Effector memory CD8-positive, alpha-beta T cell (primary cell): ENCODE data around the gene UBR7.
"Not testable (repeated sequence)": the region's sequence is repeated elsewhere in the genome, so short reads cannot be mapped to it uniquely, and the experiment has no call there.

Experiments
- ATAC-seq: fragments of 150-1000 bp; cut with Tn5 transposase; replicated peaks from 2 replicates; pipeline ENCODE4 v1.10.0; 2021; ENCODE audit warnings: mild to moderate bottlenecking, moderate library complexity
- DNase-seq, 3 experiments: peaks; one replicate each; pipeline ENCODE4 v3.0.0; 2021
- H3K27ac Mint-ChIP-seq, 2 donors: one replicate each; pipeline ENCODE4 v1.8.0; 2022; ENCODE audit warnings: mild to moderate bottlenecking in 2 of 2, mixed read lengths in 2 of 2, moderate library complexity in 2 of 2
- H3K27me3 Mint-ChIP-seq, 2 donors: one replicate each; pipeline ENCODE4 v1.8.0; 2022; ENCODE audit warnings: mixed read lengths in 2 of 2
- H3K36me3 Mint-ChIP-seq: one replicate; pipeline ENCODE4 v1.8.0; 2022; ENCODE audit warnings: mild to moderate bottlenecking, moderate library complexity, mixed read lengths; ENCODE audit not compliant: insufficient read depth
- H3K4me1 Mint-ChIP-seq, 2 donors: one replicate each; pipeline ENCODE4 v1.8.0; 2022; ENCODE audit warnings: low read depth in 2 of 2, mixed read lengths in 2 of 2
- H3K4me3 Mint-ChIP-seq, 2 donors: one replicate each; pipeline ENCODE4 v1.8.0; 2022; ENCODE audit warnings: mild to moderate bottlenecking in 2 of 2, mixed read lengths in 2 of 2, moderate library complexity in 2 of 2
- H3K9me3 Mint-ChIP-seq, 2 donors: one replicate each; pipeline ENCODE4 v1.8.0; 2022; ENCODE audit warnings: mixed read lengths in 2 of 2
- total RNA-seq, 9 experiments: gene quantifications; one replicate each; lab custom pipeline; 2026; lab: John Stamatoyannopoulos, UW

UBR7 gene
- 19.8 to 49.1 (median 38.0) reads per million in 9 experiments for total RNA-seq

GRCh38 chr14:93206793-93207467 lies at the start of gene UBR7, which contains the start of gene GON7:
Gene UBR7 (plus strand): TSS chr14:93207256. CDS start chr14:93207292, 36 bp downstream.
Gene GON7 (minus strand): TSS chr14:93207065. CDS start chr14:93207037, 28 bp downstream.
- no peaks in the 10 kb centered on the region for H3K9me3 Mint-ChIP-seq
- no peaks in the 10 kb centered on the region for H3K27me3 Mint-ChIP-seq
- ATAC-seq (peak; percentile 94), DNase-seq (peak; percentile 78 to 82 (median 80))
- peak within 1 kb of the TSS; percentile 96 to 98 for H3K27ac Mint-ChIP-seq
- H3K36me3 Mint-ChIP-seq, result peaks cover 24% of the 10 kb centered on the region
- H3K4me3 Mint-ChIP-seq, result peak within 1 kb of the TSS; percentile 99 to 100
- peaks cover 29 to 46% of the 10 kb centered on the region in 2 donors for H3K4me1 Mint-ChIP-seq

GRCh38 chr14:93158349-93158748 lies 48.7 kb upstream of the UBR7 start:
- DNase-seq, H3K36me3 Mint-ChIP-seq, H3K27ac Mint-ChIP-seq, H3K9me3 Mint-ChIP-seq, ATAC-seq, H3K27me3 Mint-ChIP-seq, H3K4me1 Mint-ChIP-seq, H3K4me3 Mint-ChIP-seq: not testable (repeated sequence)

GRCh38 chr14:93159625-93160352 lies 47.3 kb upstream of the UBR7 start:
- DNase-seq, H3K4me3 Mint-ChIP-seq, H3K27ac Mint-ChIP-seq, H3K9me3 Mint-ChIP-seq, ATAC-seq, H3K36me3 Mint-ChIP-seq, H3K27me3 Mint-ChIP-seq, H3K4me1 Mint-ChIP-seq: not testable (repeated sequence)

GRCh38 chr14:93160353-93160801 lies 46.7 kb upstream of the UBR7 start:
- DNase-seq, result no peak
- no peaks in the 10 kb centered on the region for H3K9me3 Mint-ChIP-seq
- no peak for ATAC-seq

GRCh38 chr14:93161411-93161940 lies 45.6 kb upstream of the UBR7 start:
- Mint-ChIP-seq H3K36me3 (no peaks in the 10 kb centered on the region), H3K4me1 (no peaks in the 10 kb centered on the region), H3K27me3 (no peaks in the 10 kb centered on the region), H3K9me3 (no peaks in the 10 kb centered on the region), H3K27ac (no peak overlapping the region), H3K4me3 (no peak overlapping the region)
- DNase-seq (no peak), ATAC-seq (no peak)

More at GRCh38 chr14:93160353-93160801, 46.7 kb upstream of the UBR7 start:
- no peaks in the 10 kb centered on the region for H3K4me1 Mint-ChIP-seq
- no peak overlapping the region for H3K27ac Mint-ChIP-seq
- no peaks in the 10 kb centered on the region for H3K27me3 Mint-ChIP-seq
- no peak overlapping the region for H3K4me3 Mint-ChIP-seq
- H3K36me3 Mint-ChIP-seq, result no peaks in the 10 kb centered on the region

GRCh38 chr14:93163564-93163963 lies 43.5 kb upstream of the UBR7 start:
- Mint-ChIP-seq H3K4me3 (no peak overlapping the region), H3K4me1 (no peaks in the 10 kb centered on the region), H3K36me3 (no peaks in the 10 kb centered on the region), H3K27me3 (no peaks in the 10 kb centered on the region), H3K27ac (no peak overlapping the region), H3K9me3 (no peaks in the 10 kb centered on the region)
- ATAC-seq (no peak), DNase-seq (no peak)

GRCh38 chr14:93165271-93166265 lies 41.5 kb upstream of the UBR7 start:
- H3K36me3 Mint-ChIP-seq, H3K4me1 Mint-ChIP-seq, H3K4me3 Mint-ChIP-seq, ATAC-seq, H3K9me3 Mint-ChIP-seq, H3K27me3 Mint-ChIP-seq, DNase-seq: not testable (repeated sequence)
- H3K27ac Mint-ChIP-seq, result peak overlapping the region in 1 of 2 donors; percentile 51

GRCh38 chr14:93168610-93169009 lies 38.4 kb upstream of the UBR7 start:
- H3K27me3 Mint-ChIP-seq, ATAC-seq, H3K9me3 Mint-ChIP-seq, H3K36me3 Mint-ChIP-seq, H3K4me1 Mint-ChIP-seq, DNase-seq, H3K27ac Mint-ChIP-seq, H3K4me3 Mint-ChIP-seq: not testable (repeated sequence)

- H3K4me3 Mint-ChIP-seq, H3K4me1 Mint-ChIP-seq, H3K9me3 Mint-ChIP-seq, ATAC-seq, H3K27ac Mint-ChIP-seq, DNase-seq, H3K36me3 Mint-ChIP-seq: not testable (repeated sequence)
- peaks cover 6 to 13% of the 10 kb centered on the region in 2 donors for H3K27me3 Mint-ChIP-seq
Observed at GRCh38 chr14:93169619-93170018, 37.4 kb upstream of the UBR7 start.

- H3K4me1 Mint-ChIP-seq, ATAC-seq, H3K9me3 Mint-ChIP-seq, H3K4me3 Mint-ChIP-seq, H3K36me3 Mint-ChIP-seq, DNase-seq, H3K27ac Mint-ChIP-seq: not testable (repeated sequence)
- peaks cover 6 to 13% of the 10 kb centered on the region in 2 donors for H3K27me3 Mint-ChIP-seq
Observed at GRCh38 chr14:93170141-93170540, 36.9 kb upstream of the UBR7 start.

GRCh38 chr14:93171376-93171775 lies 35.7 kb upstream of the UBR7 start:
- Mint-ChIP-seq H3K27ac (no peak overlapping the region), H3K36me3 (peaks cover 4% of the 10 kb centered on the region), H3K4me1 (no peaks in the 10 kb centered on the region), H3K9me3 (no peaks in the 10 kb centered on the region), H3K4me3 (no peak overlapping the region), H3K27me3 (peaks cover 6 to 13% of the 10 kb centered on the region in 2 donors)
- no peak for ATAC-seq
- no peak for DNase-seq

- Mint-ChIP-seq H3K4me3 (no peak overlapping the region), H3K4me1 (no peaks in the 10 kb centered on the region), H3K36me3 (peaks cover 6% of the 10 kb centered on the region), H3K27ac (no peak overlapping the region), H3K27me3 (peaks cover 6 to 13% of the 10 kb centered on the region in 2 donors), H3K9me3 (no peaks in the 10 kb centered on the region)
- no peak for DNase-seq
- ATAC-seq, result no peak
Observed at GRCh38 chr14:93173943-93174395, 33.1 kb upstream of the UBR7 start.

GRCh38 chr14:93174731-93175130 lies 32.3 kb upstream of the UBR7 start:
- H3K36me3 Mint-ChIP-seq, DNase-seq, H3K27ac Mint-ChIP-seq, H3K9me3 Mint-ChIP-seq, H3K4me3 Mint-ChIP-seq, H3K4me1 Mint-ChIP-seq, ATAC-seq: not testable (repeated sequence)
- H3K27me3 Mint-ChIP-seq, result peaks cover 6 to 13% of the 10 kb centered on the region in 2 donors
